Activated T-helper 17 cell treated with anti-CD3 and anti-CD28 coated beads, Interleukin-2, amount 50 U/mL, for 72 hours (primary cell): ENCODE data around the gene TMPRSS2. TPM values are rescaled to one million over a fixed set of nuclear protein-coding genes. Genes with fewer than 3 reads are reported as not detected.
A peak's percentile ranks its signal among the peaks of the same experiment; 100 is the strongest.

Experiments
- ATAC-seq: fragments of 150-1000 bp; cut with Tn5 transposase; replicated peaks from 2 replicates; pipeline ENCODE4 v1.10.0; 2021; ENCODE audit warnings: mild to moderate bottlenecking, moderate library complexity
- H3K27ac Mint-ChIP-seq: one replicate; pipeline ENCODE4 v1.8.0; 2022; ENCODE audit warnings: mixed read lengths
- H3K27me3 Mint-ChIP-seq: one replicate; pipeline ENCODE4 v1.8.0; 2022; ENCODE audit warnings: mixed read lengths
- H3K36me3 Mint-ChIP-seq: one replicate; pipeline ENCODE4 v1.8.0; 2022; ENCODE audit warnings: low read depth, mild to moderate bottlenecking, mixed read lengths
- H3K4me1 Mint-ChIP-seq: one replicate; pipeline ENCODE4 v1.8.0; 2022; ENCODE audit warnings: mixed read lengths
- H3K4me3 Mint-ChIP-seq: one replicate; pipeline ENCODE4 v1.8.0; 2022; ENCODE audit warnings: mild to moderate bottlenecking, mixed read lengths
- H3K9me3 Mint-ChIP-seq: one replicate; pipeline ENCODE4 v1.8.0; 2022; ENCODE audit warnings: mixed read lengths
- total RNA-seq, 2 donors: library from RNA; stranded (reverse); gene quantifications; one replicate each; pipeline ENCODE4 v1.2.3, GENCODE V29; 2022

Gene TMPRSS2
- total RNA-seq, 2 donors from 2014 or later: not detected

DNA sequence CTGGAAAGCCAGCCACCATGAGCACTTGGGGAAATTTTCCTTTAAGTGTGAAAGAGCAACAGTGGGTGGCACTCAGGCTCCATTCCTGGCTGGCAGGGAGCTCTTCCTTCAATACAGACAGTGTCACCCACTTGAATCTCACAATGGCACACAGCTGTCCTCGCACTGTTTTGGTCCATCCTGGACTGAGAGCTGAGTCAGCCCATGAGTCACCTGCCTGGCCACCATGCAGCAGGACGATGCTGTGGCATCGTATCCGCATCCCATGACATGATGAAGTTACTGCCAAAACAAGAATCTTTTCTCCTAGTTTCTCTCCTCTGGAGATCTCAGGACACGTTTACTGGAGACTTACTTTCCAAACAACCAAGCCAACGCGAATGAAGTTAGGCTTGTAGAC, 6.0 kb downstream of the TMPRSS2 start:
- H3K27me3 Mint-ChIP-seq: peaks cover 41% of the 10 kb centered on the region

DNA sequence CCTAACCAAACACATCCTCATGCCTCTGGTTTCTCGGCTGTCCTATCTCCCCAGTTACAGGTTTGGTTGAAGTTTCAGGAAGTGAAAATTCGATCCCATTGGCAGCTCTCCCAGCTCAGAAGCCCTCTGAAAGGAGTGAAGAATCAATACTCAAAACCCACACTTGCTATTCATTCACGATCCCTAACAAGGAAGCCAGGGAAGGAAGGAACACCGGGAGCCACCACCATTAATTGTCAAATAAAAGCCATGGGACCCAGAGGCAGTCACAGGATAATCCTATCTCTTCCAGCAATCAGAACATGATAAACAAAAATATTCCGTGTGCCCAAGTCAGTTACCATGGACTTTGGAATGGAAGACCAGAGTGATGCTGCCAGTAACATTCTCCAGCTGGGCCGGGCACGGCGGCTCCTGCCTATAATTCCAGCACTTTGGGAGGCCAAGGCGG, 7.0 kb downstream of the TMPRSS2 start:
- no peak for ATAC-seq
- Mint-ChIP-seq H3K27ac (no peak overlapping the region), H3K36me3 (no peaks in the 10 kb centered on the region), H3K4me1 (peaks cover 7% of the 10 kb centered on the region), H3K4me3 (no peak overlapping the region), H3K9me3 (no peaks in the 10 kb centered on the region), H3K27me3 (peaks cover 38% of the 10 kb centered on the region)

More for the DNA sequence above, 6.0 kb downstream of the TMPRSS2 start:
- H3K4me3 Mint-ChIP-seq: no peak overlapping the region
- H3K4me1 Mint-ChIP-seq: peaks cover 7% of the 10 kb centered on the region
- no peaks in the 10 kb centered on the region for H3K9me3 Mint-ChIP-seq
- H3K36me3 Mint-ChIP-seq: no peaks in the 10 kb centered on the region
- no peak for ATAC-seq
- H3K27ac Mint-ChIP-seq: no peak overlapping the region

DNA sequence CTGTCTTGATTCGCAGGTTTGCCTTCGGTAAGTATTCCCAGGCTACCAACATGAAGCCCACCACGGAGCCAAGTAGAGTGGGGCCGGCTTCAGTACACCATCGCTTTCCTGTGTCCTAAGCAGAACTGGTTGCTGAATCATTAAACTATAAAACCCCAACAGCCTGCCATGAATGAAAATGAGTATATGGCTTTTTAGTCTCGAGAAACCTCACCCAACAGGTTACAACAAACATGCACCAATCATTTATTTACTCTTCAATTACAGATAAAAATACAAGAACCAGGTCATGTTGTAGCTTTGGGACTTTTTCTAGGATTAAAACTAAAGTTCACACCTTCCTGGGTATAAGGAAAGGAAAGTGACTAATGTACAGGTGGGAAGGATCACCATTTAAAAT, 7.6 kb downstream of the TMPRSS2 start:
- no peak overlapping the region for H3K27ac Mint-ChIP-seq
- H3K4me1 Mint-ChIP-seq: peaks cover 7% of the 10 kb centered on the region
- H3K9me3 Mint-ChIP-seq: no peaks in the 10 kb centered on the region
- ATAC-seq: no peak
- peaks cover 34% of the 10 kb centered on the region for H3K27me3 Mint-ChIP-seq
- no peak overlapping the region for H3K4me3 Mint-ChIP-seq
- no peaks in the 10 kb centered on the region for H3K36me3 Mint-ChIP-seq

DNA sequence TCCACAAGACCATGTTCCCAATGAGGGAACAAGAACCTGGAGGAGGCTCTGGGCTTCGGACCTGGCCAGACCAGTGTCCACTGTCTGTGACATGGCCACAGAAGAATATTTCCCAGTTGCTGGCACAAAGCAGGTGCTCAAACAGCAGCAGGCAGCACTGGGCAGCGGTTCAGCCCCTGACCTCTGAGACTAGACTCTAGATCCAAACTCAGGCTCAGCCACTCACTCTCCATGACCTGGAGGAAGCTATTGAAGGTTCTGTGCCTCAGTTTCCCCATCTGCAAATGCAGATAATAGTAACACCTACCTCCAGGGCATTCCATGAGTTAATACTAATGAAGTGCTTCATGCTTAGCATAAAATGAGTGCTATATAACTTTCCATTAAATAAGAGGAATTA, 8.0 kb downstream of the TMPRSS2 start:
- no peaks in the 10 kb centered on the region for H3K36me3 Mint-ChIP-seq
- H3K27me3 Mint-ChIP-seq: peaks cover 31% of the 10 kb centered on the region
- ATAC-seq: no peak
- no peaks in the 10 kb centered on the region for H3K9me3 Mint-ChIP-seq
- peaks cover 7% of the 10 kb centered on the region for H3K4me1 Mint-ChIP-seq
- H3K27ac Mint-ChIP-seq: no peak overlapping the region
- H3K4me3 Mint-ChIP-seq: no peak overlapping the region

DNA sequence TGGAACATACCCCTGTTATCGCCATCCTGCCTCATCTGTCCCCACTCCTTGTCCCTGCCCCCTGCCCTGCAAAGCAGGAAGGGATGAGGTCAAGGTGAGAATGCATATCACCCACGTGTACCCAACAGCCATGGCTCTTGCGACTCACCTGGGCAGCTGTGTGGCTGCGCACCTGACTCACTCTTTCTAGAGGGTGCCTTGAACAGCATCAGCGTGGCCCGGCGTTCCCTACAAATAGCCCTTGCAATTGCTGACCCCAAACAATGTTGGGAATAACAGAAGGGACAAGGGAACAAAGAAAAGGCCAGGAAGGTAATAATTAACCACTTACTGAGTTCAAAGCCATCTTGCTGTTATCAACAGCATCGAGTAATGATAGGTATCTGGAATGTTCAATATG, 10.2 kb downstream of the TMPRSS2 start:
- H3K27ac Mint-ChIP-seq: no peak overlapping the region
- no peaks in the 10 kb centered on the region for H3K4me1 Mint-ChIP-seq
- peaks cover 29% of the 10 kb centered on the region for H3K27me3 Mint-ChIP-seq
- no peaks in the 10 kb centered on the region for H3K36me3 Mint-ChIP-seq
- H3K4me3 Mint-ChIP-seq: no peak overlapping the region
- no peak for ATAC-seq
- no peaks in the 10 kb centered on the region for H3K9me3 Mint-ChIP-seq

DNA sequence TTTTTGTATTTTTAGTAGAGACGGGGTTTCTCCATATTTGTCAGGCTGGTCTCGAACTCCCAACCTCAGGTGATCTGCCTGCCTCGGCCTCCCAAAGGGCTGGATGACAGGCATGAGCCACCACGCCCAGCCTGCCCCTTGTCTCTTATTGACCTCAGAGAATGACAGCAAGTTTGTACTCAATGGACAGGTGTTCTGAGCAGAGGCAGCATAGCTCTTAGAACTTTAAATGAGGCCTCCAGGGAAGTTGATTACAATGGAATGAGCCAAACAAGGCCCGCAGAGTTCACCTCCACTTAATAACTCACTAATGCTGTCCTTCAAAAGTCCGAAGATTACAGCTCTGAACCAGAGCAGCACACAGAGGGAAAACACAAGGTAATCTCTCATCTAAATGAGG, 10.9 kb downstream of the TMPRSS2 start:
- Mint-ChIP-seq H3K9me3 (no peaks in the 10 kb centered on the region), H3K27ac (no peak overlapping the region), H3K4me1 (no peaks in the 10 kb centered on the region), H3K4me3 (no peak overlapping the region), H3K27me3 (peaks cover 26% of the 10 kb centered on the region), H3K36me3 (no peaks in the 10 kb centered on the region)
- no peak for ATAC-seq

DNA sequence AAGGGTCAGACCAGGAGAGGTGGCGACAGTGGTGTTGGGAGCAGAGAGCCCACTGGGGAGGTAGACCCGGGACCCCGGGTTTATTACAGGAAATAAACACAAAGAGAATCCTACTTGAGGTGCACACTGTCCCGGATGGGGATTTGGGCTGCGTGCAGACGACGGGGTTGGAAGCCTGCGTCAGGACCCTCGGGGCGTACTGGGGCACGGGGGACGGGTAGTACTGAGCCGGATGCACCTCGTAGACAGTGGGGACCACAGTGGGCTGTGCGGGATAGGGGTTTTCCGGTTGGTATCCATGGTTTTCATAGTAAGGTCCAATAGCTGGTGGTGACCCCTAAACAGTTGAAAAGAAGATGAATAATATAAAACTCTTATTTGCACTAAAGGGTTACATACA, 13.7 kb downstream of the TMPRSS2 start:
- ATAC-seq: no peak

DNA sequence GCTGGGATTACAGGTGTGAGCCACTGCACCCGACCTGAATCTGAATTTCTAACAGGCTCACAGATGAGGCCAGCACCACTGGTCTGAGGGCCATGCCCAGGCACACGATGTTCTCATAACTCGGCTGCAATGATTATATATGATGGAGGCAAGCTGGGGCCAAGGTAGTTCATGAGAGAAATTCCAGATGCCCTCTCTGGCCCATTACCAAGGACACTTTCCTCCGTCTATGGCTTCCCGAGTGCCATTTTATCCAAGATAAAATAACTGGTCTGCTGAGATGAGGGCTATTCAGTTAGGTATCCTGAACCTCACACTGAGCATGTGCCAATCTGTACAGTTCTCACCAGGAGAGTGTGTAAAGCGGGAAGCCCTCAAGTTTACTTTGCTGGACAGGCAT, 16.5 kb downstream of the TMPRSS2 start:
- no peaks in the 10 kb centered on the region for H3K4me1 Mint-ChIP-seq
- no peak overlapping the region for H3K27ac Mint-ChIP-seq
- no peak overlapping the region for H3K4me3 Mint-ChIP-seq
- peaks cover 14% of the 10 kb centered on the region for H3K27me3 Mint-ChIP-seq
- no peaks in the 10 kb centered on the region for H3K36me3 Mint-ChIP-seq
- ATAC-seq: no peak
- no peaks in the 10 kb centered on the region for H3K9me3 Mint-ChIP-seq

More for the DNA sequence above, 13.7 kb downstream of the TMPRSS2 start:
- Mint-ChIP-seq H3K27me3 (peaks cover 21% of the 10 kb centered on the region), H3K4me3 (no peak overlapping the region), H3K27ac (no peak overlapping the region), H3K4me1 (no peaks in the 10 kb centered on the region), H3K36me3 (no peaks in the 10 kb centered on the region), H3K9me3 (no peaks in the 10 kb centered on the region)

DNA sequence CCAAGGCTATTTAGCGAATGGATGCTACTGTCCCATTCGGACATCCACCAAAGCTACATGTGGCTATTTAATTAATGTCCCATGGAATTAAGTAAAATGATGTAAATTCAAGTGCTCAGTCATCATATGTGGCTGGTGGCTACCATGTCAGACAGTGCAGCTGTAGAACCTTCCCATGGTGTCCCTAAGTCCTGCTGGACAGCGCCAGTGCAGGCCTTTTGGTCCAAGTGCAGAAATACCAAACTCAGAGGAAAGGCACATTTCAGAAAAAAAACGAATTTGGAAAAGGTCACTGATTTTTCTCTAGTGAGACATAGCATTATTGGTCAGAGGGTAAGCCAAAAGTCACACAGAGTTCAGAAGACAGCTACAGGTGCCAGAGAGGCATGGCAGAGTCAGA, 17.6 kb downstream of the TMPRSS2 start:
- H3K27ac Mint-ChIP-seq: no peak overlapping the region
- peaks cover 11% of the 10 kb centered on the region for H3K27me3 Mint-ChIP-seq

DNA sequence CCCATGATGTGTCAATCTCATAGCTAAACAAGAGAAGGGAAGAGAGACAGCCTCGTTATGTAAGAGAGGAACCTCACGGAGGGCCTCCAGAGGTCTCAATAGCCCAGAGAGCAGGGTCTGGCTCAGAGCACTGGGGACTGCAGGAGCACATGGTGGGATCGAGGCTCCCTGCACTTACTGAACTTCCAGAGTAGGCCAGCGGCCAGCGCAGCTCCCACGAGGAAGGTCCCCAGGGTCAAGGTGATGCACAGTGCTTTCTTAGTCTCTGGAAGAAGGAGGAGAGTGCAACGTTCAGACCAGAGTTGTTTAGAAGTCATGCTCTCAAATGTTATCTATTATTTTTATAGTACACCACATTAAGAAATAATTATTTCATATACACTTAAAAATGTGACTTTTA, 18.6 kb downstream of the TMPRSS2 start:
- Mint-ChIP-seq H3K4me1 (no peaks in the 10 kb centered on the region), H3K36me3 (no peaks in the 10 kb centered on the region), H3K27ac (no peak overlapping the region), H3K27me3 (peaks cover 11% of the 10 kb centered on the region), H3K4me3 (no peak overlapping the region), H3K9me3 (no peaks in the 10 kb centered on the region)
- no peak for ATAC-seq

More for the DNA sequence above, 17.6 kb downstream of the TMPRSS2 start:
- no peak for ATAC-seq
- no peaks in the 10 kb centered on the region for H3K36me3 Mint-ChIP-seq
- no peaks in the 10 kb centered on the region for H3K4me1 Mint-ChIP-seq
- no peak overlapping the region for H3K4me3 Mint-ChIP-seq
- no peaks in the 10 kb centered on the region for H3K9me3 Mint-ChIP-seq

DNA sequence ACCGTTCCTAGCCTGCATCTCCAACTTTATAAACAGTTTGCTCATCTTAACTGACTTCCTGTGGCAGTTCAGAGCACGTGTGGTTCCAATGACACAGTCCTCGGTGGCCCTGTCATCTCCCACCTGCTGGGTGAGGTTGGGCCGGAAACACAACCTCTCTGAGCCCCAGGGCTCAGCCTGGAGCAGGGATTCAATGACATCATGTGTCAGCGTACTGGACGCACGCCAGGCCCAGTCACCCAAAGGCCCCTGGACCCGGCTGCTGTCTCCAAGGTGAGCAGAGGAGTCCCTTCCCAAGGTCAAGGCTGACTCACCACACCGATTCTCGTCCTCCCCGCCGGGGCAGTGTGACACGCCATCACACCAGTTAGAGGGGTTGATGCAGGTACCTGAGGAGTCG, 19.9 kb downstream of the TMPRSS2 start:
- Mint-ChIP-seq H3K27me3 (peaks cover 10% of the 10 kb centered on the region), H3K4me1 (peaks cover under 1% of the 10 kb centered on the region), H3K27ac (no peak overlapping the region), H3K36me3 (no peaks in the 10 kb centered on the region), H3K4me3 (no peak overlapping the region), H3K9me3 (no peaks in the 10 kb centered on the region)
- ATAC-seq: no peak

DNA sequence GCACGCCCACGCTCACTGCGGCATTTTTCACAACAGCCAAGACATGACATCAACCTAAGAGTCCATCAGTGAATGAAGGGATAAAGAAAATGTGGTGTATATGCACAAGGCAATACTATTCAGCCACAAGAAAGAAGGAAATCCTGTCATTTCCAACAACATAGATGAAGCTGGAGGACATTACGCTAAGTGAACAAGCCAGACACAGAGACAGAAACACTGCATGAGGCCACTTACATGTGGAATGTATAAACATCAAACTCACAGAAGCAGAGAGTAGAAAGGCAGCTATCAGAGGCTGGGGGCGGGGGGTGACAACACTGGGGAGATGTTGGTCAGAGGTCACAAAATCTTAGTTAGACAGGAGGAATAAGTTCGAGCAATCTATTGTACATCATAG, 20.9 kb downstream of the TMPRSS2 start:
- peaks cover 7% of the 10 kb centered on the region for H3K4me1 Mint-ChIP-seq
- H3K36me3 Mint-ChIP-seq: no peaks in the 10 kb centered on the region
- H3K9me3 Mint-ChIP-seq: no peaks in the 10 kb centered on the region
- H3K4me3 Mint-ChIP-seq: no peak overlapping the region
- H3K27me3 Mint-ChIP-seq: peaks cover 12% of the 10 kb centered on the region
- no peak for ATAC-seq
- no peak overlapping the region for H3K27ac Mint-ChIP-seq

DNA sequence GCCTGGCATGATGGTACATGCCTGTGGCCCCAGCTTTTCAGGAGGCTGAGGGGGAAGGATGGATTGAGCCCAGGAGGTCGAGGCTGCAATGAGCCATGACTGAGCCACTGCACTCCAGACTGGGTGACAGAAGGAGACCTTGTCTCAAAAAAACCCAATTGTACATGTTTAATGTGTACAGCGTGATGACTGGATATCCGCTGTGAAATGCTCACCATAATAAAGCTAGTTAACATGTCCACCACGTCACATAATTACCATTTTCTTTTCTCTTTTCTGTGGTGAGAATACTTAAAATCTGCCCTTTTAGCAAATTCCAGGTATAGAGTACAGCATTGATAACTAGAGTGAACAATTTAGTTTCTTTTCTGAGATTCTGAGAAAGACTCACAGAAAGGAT, 24.0 kb downstream of the TMPRSS2 start:
- ATAC-seq: peak; percentile 78
- peaks cover 18% of the 10 kb centered on the region for H3K27me3 Mint-ChIP-seq
- H3K36me3 Mint-ChIP-seq: no peaks in the 10 kb centered on the region

DNA sequence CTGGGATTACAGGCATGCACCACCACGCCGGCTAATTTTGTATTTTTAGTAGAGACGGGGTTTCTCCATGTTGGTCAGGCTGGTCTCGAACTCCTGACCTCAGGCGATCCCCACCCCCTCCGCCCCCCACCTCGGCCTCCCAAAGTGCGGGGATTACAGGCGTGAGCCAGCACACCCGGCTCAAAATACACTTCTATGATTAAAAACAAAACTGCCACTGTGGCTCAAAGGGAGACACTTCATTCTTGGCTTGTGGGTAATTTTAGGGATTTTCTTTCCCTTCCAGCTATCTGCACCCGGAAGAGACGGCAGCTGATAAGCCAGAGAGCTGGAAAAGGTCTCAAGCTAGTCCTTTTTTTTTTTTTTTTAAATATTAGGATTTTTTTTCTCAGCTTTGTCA, 24.5 kb downstream of the TMPRSS2 start:
- Mint-ChIP-seq H3K36me3 (no peaks in the 10 kb centered on the region), H3K9me3 (no peaks in the 10 kb centered on the region), H3K27me3 (peaks cover 18% of the 10 kb centered on the region), H3K4me1 (peaks cover 7% of the 10 kb centered on the region), H3K4me3 (no peak overlapping the region), H3K27ac (no peak overlapping the region)
- ATAC-seq: peak; percentile 69

More for the DNA sequence above, 24.0 kb downstream of the TMPRSS2 start:
- Mint-ChIP-seq H3K4me3 (no peak overlapping the region), H3K27ac (no peak overlapping the region), H3K9me3 (no peaks in the 10 kb centered on the region), H3K4me1 (peaks cover 7% of the 10 kb centered on the region)

DNA sequence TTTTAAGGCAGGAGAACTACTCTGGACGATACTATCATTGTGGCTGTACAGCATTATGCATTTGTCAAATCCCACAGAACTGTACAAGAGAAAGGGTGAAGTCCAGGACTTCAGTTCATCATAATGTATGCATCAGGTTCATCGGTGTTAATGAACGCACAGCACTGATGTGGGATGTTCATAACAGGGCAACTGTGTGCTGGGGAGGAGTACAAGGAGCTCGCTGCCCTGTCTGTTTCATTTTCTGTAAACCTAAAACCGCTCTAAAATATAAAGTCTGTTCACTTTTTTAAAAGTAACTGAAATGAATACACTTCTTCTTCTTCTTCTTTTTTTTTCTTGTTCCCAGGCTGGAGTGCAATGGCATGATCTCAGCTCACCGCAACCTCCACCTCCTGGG, 25.0 kb downstream of the TMPRSS2 start:
- peak; percentile 53 for ATAC-seq
- Mint-ChIP-seq H3K36me3 (no peaks in the 10 kb centered on the region), H3K27ac (no peak overlapping the region), H3K4me3 (peak overlapping the region; percentile 1), H3K27me3 (peaks cover 18% of the 10 kb centered on the region), H3K4me1 (peaks cover 7% of the 10 kb centered on the region), H3K9me3 (no peaks in the 10 kb centered on the region)

DNA sequence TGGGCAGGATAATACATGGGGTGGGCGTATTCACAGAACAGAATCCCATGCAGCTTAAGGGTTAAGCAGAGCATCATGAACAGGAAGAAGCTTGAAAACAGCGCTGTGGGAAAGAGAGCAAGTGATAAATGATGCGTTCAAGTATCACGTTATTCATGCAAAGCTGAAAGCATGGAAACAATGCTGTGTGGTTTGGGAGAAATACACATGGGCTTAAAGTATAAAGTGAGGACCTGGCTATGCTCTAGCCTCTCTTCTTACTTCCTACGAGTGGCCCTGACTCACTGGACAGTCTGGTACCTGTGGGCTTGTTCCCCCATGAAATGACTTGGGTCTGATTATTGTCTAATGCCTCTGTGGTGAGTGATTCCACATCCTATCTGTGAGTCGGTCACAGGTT, 25.7 kb downstream of the TMPRSS2 start:
- peaks cover 24% of the 10 kb centered on the region for H3K27me3 Mint-ChIP-seq
- H3K9me3 Mint-ChIP-seq: no peaks in the 10 kb centered on the region

More for the DNA sequence above, 25.7 kb downstream of the TMPRSS2 start:
- Mint-ChIP-seq H3K4me3 (no peak overlapping the region), H3K36me3 (no peaks in the 10 kb centered on the region), H3K4me1 (peaks cover 7% of the 10 kb centered on the region), H3K27ac (no peak overlapping the region)
- no peak for ATAC-seq
